ENCODE results near the gene MYO5A.

DNA sequence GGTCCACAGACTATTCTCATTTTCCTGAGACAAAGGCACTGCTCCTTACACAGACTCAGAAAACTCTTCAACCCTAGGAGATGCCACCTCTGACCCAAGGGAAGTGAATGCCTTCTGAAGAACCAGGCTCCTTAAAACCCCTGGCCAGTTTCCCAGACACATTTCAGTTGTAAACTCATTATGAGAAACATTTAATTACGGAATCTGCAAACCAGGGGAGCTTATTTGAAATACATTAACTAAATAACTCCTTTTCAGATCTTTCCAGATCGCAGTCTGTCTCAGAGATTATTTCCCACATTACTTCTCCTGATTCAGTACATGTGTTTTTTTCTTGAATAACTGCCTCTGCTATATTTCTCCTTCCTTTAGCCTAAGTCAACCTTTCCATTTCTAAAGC is 17.6 kb downstream of the MYO5A start:
- TF ChIP-seq JAZF1 (CRISPR knock-in tag; IDR thresholded peaks at IDR 0.05), result no peak
- TF ChIP-seq, protein P1, sequence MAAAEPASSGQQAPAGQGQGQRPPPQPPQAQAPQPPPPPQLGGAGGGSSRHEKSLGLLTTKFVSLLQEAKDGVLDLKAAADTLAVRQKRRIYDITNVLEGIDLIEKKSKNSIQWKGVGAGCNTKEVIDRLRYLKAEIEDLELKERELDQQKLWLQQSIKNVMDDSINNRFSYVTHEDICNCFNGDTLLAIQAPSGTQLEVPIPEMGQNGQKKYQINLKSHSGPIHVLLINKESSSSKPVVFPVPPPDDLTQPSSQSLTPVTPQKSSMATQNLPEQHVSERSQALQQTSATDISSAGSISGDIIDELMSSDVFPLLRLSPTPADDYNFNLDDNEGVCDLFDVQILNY (CRISPR knock-in tag; IDR thresholded peaks at IDR 0.05), result no peak
- TF ChIP-seq CREB1 (CRISPR knock-in tag; IDR thresholded peaks at IDR 0.05), result no peak
- TF ChIP-seq, protein P2, sequence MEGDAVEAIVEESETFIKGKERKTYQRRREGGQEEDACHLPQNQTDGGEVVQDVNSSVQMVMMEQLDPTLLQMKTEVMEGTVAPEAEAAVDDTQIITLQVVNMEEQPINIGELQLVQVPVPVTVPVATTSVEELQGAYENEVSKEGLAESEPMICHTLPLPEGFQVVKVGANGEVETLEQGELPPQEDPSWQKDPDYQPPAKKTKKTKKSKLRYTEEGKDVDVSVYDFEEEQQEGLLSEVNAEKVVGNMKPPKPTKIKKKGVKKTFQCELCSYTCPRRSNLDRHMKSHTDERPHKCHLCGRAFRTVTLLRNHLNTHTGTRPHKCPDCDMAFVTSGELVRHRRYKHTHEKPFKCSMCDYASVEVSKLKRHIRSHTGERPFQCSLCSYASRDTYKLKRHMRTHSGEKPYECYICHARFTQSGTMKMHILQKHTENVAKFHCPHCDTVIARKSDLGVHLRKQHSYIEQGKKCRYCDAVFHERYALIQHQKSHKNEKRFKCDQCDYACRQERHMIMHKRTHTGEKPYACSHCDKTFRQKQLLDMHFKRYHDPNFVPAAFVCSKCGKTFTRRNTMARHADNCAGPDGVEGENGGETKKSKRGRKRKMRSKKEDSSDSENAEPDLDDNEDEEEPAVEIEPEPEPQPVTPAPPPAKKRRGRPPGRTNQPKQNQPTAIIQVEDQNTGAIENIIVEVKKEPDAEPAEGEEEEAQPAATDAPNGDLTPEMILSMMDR (IDR thresholded peaks at IDR 0.05), result no peak
- TF ChIP-seq NFYB (CRISPR knock-in tag; conservative IDR thresholded peaks at IDR 0.05; ENCODE audit: low read depth), result no peak
- TF ChIP-seq, protein P3, sequence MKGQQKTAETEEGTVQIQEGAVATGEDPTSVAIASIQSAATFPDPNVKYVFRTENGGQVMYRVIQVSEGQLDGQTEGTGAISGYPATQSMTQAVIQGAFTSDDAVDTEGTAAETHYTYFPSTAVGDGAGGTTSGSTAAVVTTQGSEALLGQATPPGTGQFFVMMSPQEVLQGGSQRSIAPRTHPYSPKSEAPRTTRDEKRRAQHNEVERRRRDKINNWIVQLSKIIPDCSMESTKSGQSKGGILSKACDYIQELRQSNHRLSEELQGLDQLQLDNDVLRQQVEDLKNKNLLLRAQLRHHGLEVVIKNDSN (CRISPR knock-in tag; IDR thresholded peaks at IDR 0.05), result no peak
- no peak for TF ChIP-seq MXD4 (CRISPR knock-in tag; IDR thresholded peaks at IDR 0.05; ENCODE audit: borderline replicate concordance)
- TF ChIP-seq GABPB1 (CRISPR knock-in tag; IDR thresholded peaks at IDR 0.05), result no peak
